Lower leg skin (tissue), 4 donors: Measurements from ENCODE around the gene XPNPEP3. TPM values are rescaled to one million over a fixed set of nuclear protein-coding genes. Genes with fewer than 3 reads are reported as not detected.

ENCODE experiments used
- DNase-seq, 2 donors: peaks; one replicate each; pipeline ENCODE4 v3.0.0-alpha.2; 2019; ENCODE audit warnings: low spot score in 2 of 2
- H3K4me3 ChIP-seq: fragments of 200-600 bp; sonication (generic); 2 replicates; pipeline ENCODE4 v1.5.1; 2017; ENCODE audit warnings: mild to moderate bottlenecking, low read depth; ENCODE audit not compliant: poor library complexity, severe bottlenecking
- POLR2A ChIP-seq, 2 donors: fragments of 450-650 bp; IDR thresholded peaks; one replicate each; pipeline ENCODE4 v1.6.1; 2016 to 2017; ENCODE audit warnings: antibody characterized with exemption in 2 of 2, mild to moderate bottlenecking in 1 of 2, moderate library complexity in 1 of 2
- WGBS, 2 donors: methylation state at CpG; one replicate each; pipeline ENCODE4 v1.1.5; 2018; 5-methylcytosine and 5-hydroxymethylcytosine counted together
- intact Hi-C: fragments of 100-400 bp; cut with DNase I; formaldehyde crosslinking; loops from one replicate; pipeline ENCODE4 v1.15.0; 2023; ENCODE audit warnings: low total_unique reads
- total RNA-seq, 4 donors: library from RNA; depleted of rRNA; stranded (reverse); fragments of >200 nt; gene quantifications; one replicate each; pipeline ENCODE4 v1.1.0, GENCODE V29; 2016
- TF ChIP-seq, protein P1 (sequence below), 3 donors: fragments of 450-650 bp; IDR thresholded peaks; one replicate each; pipeline ENCODE4 v1.5.1; 2016; ENCODE audit warnings: antibody characterized with exemption in 3 of 3, mild to moderate bottlenecking in 3 of 3, moderate library complexity in 2 of 3

XPNPEP3 gene
- total RNA-seq, 4 donors from 2014 or later = 8.7 to 11.2 (median 10.6) TPM

DNA sequence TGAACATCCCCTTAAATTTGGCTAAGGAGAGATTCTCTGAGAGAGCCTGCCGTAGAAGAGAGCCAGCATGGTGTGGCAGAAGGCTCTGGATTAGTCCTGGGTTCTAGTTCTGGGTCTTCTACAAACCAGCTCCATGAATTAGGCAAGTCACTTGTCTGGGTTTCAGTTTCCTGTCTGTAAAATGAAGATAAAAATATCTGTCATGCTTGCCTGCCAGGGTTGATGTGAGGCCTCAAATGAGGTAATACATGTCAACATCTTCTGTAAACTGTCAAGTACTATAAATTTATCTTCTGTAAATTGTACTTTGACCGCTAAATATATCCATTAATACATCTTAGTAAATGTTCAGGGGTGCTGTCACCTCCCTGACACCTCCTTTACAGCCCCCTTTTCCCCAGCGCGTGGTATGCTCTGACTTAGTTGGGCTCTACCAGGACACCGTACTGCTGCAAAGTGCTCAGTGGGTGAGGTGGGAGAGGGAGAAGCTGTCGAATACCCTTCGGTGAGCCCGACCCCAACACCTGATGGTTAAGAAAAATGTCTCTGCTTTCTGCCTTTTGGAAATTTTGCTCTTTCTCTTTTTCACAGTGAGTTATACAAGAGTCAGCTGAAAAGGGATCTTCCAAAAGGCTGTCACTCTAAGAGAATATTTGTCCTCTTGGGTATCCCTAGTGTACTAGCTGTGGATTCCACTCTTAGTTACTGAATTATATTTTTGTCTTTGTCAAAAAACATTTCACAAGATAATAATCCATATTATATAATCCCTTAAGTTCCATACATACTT, 109.2 kb downstream of the XPNPEP3 start:
- peak in 1 of 2 donors; percentile 37 for DNase-seq
- intact Hi-C loops = no loop called here
- no peak overlapping the region for H3K4me3 ChIP-seq
- WGBS, 2 donors = 90 to 91% methylated on average over 8 of the region's 8 CpGs
- TF ChIP-seq POLR2A (IDR thresholded peaks at IDR 0.05) = no peak

DNA sequence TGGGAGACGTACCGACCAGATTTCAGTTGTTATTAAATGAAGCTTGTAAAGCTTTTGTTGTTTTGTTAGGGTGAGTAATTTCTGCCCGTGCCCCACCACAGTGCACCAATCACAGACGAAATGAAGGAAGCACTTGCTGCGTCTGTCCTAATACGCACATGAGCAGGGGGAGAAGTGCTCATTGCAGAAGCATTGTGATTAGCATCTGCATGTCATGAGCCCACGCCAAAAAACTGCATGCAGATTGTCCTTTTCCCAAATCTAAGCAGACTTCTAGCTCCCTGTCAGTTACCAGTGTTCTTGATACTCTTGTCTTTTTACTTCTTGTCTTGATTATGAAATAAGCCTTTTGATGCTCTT, 109.8 kb downstream of the XPNPEP3 start:
- H3K4me3 ChIP-seq = no peak overlapping the region
- intact Hi-C loops = no loop called here
- 78 to 80% methylated on average over 7 of the region's 7 CpGs for WGBS, 2 donors
- TF ChIP-seq, protein P1, sequence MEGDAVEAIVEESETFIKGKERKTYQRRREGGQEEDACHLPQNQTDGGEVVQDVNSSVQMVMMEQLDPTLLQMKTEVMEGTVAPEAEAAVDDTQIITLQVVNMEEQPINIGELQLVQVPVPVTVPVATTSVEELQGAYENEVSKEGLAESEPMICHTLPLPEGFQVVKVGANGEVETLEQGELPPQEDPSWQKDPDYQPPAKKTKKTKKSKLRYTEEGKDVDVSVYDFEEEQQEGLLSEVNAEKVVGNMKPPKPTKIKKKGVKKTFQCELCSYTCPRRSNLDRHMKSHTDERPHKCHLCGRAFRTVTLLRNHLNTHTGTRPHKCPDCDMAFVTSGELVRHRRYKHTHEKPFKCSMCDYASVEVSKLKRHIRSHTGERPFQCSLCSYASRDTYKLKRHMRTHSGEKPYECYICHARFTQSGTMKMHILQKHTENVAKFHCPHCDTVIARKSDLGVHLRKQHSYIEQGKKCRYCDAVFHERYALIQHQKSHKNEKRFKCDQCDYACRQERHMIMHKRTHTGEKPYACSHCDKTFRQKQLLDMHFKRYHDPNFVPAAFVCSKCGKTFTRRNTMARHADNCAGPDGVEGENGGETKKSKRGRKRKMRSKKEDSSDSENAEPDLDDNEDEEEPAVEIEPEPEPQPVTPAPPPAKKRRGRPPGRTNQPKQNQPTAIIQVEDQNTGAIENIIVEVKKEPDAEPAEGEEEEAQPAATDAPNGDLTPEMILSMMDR (IDR thresholded peaks at IDR 0.05) = no peak
- no peak for TF ChIP-seq POLR2A (IDR thresholded peaks at IDR 0.05)
- peak in 1 of 2 donors; percentile 39 for DNase-seq

DNA sequence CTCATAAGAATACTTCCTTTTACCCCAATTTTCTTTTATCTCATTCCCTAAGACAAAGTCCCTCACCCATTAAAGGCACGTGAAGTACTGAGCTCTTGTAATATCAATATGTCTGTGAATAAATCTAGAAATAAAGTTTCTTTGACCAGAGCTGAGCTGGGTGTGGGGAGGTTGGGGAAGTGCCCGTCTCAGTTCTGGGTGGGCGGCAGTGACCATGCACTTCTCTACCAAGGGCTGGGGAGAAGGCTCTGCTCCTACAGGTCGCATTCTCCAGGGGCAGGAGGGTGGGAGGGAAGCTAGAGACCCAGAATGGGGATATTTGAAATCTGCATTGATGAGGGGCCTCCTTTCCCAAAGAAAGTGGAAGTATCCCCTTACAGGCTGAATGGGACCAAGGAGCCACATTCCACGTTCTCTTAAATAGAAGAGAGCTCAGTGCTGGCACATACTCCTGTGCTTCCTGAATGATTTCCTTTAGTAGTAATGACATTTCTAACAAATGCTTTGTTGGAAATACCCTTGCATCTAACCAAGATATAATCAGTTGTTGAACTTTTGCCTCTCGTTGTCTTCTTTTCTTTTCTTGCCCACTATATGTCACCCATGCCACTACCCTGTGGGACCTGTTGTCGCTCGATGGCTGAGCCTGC, 110.3 kb downstream of the XPNPEP3 start:
- 81 to 82% methylated on average over 8 of the region's 8 CpGs for WGBS, 2 donors
- H3K4me3 ChIP-seq = no peak overlapping the region
- TF ChIP-seq, protein P1 (IDR thresholded peaks at IDR 0.05) = no peak
- TF ChIP-seq POLR2A (IDR thresholded peaks at IDR 0.05) = no peak
- peak in 1 of 2 donors; percentile 18 for DNase-seq
- intact Hi-C loops = no loop called here

DNA sequence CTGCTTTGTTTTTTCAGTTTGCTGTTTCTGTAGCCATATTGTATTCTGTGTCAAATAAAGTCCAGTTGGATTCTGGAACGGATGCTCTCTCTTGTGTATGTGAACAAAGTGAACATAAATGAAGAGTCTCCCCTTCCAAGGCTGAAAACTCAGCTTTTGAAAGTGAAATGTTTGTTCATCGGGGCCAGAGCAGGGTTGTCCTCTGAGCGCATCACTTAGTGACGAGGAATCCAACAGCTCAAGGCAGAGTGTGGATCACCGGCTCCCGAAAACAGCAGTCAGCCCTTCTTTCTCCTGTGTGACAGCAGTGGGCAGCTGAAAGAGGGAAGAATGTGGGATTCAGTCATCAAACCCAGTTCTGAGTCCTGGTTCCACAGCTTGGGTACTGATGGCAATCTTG, 115.6 kb downstream of the XPNPEP3 start:
- 93 to 96% methylated on average over 6 of the region's 6 CpGs for WGBS, 2 donors
- intact Hi-C loops = no loop called here
- no peak for DNase-seq
- TF ChIP-seq, protein P1 (IDR thresholded peaks at IDR 0.05) = no peak
- no peak for TF ChIP-seq POLR2A (IDR thresholded peaks at IDR 0.05)
- H3K4me3 ChIP-seq = no peak overlapping the region

DNA sequence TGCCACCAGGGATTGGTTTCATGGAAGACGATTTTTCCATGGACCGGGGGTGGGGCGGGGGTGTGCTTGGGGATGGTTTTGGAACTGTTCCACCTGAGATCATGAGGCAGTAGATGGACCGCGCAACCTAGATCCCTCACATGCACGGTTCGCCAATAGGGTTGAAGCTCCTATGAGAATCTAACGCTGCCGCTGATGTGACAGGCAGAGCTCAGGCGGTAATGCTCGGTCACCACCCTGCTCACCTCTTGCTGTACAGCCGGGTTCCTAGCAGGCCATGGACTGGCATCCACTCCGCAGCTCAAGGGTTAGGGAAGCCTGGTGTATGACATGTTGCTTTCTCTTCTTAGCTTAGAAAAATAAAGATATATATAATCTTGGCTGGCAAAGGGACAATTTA, 116.2 kb downstream of the XPNPEP3 start:
- 92 to 94% methylated on average over 13 of the region's 13 CpGs for WGBS, 2 donors
- intact Hi-C loops = no loop called here
- TF ChIP-seq, protein P1 (IDR thresholded peaks at IDR 0.05) = no peak
- no peak for TF ChIP-seq POLR2A (IDR thresholded peaks at IDR 0.05)
- DNase-seq = no peak
- no peak overlapping the region for H3K4me3 ChIP-seq

DNA sequence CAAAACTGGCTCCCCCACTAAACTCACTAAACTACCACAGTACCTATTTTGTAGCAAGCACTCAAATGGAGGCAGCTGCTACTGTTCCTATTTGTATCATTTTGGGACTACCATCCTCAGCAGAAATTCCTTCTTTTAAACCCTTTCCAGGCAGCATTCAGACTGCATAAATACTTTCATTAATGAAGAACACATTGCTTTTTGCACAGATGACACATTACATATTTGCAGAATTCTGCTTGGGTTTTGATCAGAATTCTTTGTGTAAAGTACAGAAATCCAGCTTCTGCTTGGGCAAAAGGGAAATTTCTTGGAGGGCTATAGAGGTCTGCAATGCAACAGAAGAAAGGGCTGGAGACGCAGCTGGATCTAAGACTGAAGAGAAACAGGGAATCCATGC, 118.4 kb downstream of the XPNPEP3 start:
- WGBS, 2 donors = 59 to 68% methylated on average over 1 of the region's 1 CpG
- TF ChIP-seq, protein P1 (IDR thresholded peaks at IDR 0.05) = no peak
- TF ChIP-seq POLR2A (IDR thresholded peaks at IDR 0.05) = no peak
- intact Hi-C loops = no loop called here
- DNase-seq = no peak
- no peak overlapping the region for H3K4me3 ChIP-seq
